T-helper 1 cell (primary cell): Measurements from ENCODE around the gene BMP2.

Experiments used
- DNase-seq, 5 donors: peaks; one replicate each; pipeline ENCODE4 v3.0.0-alpha.2; 2012 to 2020
- total RNA-seq, 4 donors: gene quantifications; one replicate each; lab custom pipeline; 2026; lab: John Stamatoyannopoulos, UW

BMP2 gene
- total RNA-seq: 0 to 0.08 (median 0) reads per million in 4 donors

GRCh38 chr20:6767536-6768227 lies at the start of gene BMP2:
TSS of gene BMP2 (plus strand) at chr20:6767686. CDS start at chr20:6770127, 2,441 bp downstream.
- DNase-seq: no peak

GRCh38 chr20:6718662-6719368 lies 48.7 kb upstream of the BMP2 start:
- DNase-seq: no peak

GRCh38 chr20:6719369-6719721 lies 48.1 kb upstream of the BMP2 start:
- no peak for DNase-seq

- no peak for DNase-seq
Measured at GRCh38 chr20:6726761-6727160, 40.7 kb upstream of the BMP2 start.

- no peak for DNase-seq
Measured at GRCh38 chr20:6730672-6731328, 36.7 kb upstream of the BMP2 start.

- DNase-seq: no peak
Measured at GRCh38 chr20:6732001-6732447, 35.5 kb upstream of the BMP2 start.

- no peak for DNase-seq
Measured at GRCh38 chr20:6732851-6733250, 34.6 kb upstream of the BMP2 start.

GRCh38 chr20:6733965-6734364 lies 33.5 kb upstream of the BMP2 start:
- DNase-seq: no peak

- no peak for DNase-seq
Measured at GRCh38 chr20:6735942-6736845, 31.3 kb upstream of the BMP2 start.

GRCh38 chr20:6739406-6739805 lies 28.1 kb upstream of the BMP2 start:
- DNase-seq: no peak

- DNase-seq: no peak
Measured at GRCh38 chr20:6740096-6740495, 27.4 kb upstream of the BMP2 start.

- DNase-seq: no peak
Measured at GRCh38 chr20:6744180-6744579, 23.3 kb upstream of the BMP2 start.

- DNase-seq: no peak
Measured at GRCh38 chr20:6744805-6745204, 22.7 kb upstream of the BMP2 start.

GRCh38 chr20:6746901-6747609 lies 20.4 kb upstream of the BMP2 start:
- no peak for DNase-seq

GRCh38 chr20:6750438-6750837 lies 17.0 kb upstream of the BMP2 start:
- DNase-seq: no peak

GRCh38 chr20:6756693-6757595 lies 10.5 kb upstream of the BMP2 start:
- DNase-seq: no peak

- no peak for DNase-seq
Measured at GRCh38 chr20:6764619-6765018, 2.9 kb upstream of the BMP2 start.

GRCh38 chr20:6765469-6766058 lies 1.9 kb upstream of the BMP2 start:
- DNase-seq: peak in 1 of 5 donors; percentile 6

GRCh38 chr20:6766433-6766832 lies 1.1 kb upstream of the BMP2 start:
- DNase-seq: no peak

GRCh38 chr20:6767126-6767535 lies 355 bp upstream of the BMP2 start:
- DNase-seq: no peak
